Gastrocnemius medialis (tissue), 4 donors: Measurements from ENCODE around the gene CEMP1.
"Not testable (repeated sequence)": the region's sequence is repeated elsewhere in the genome, so short reads cannot be mapped to it uniquely, and the experiment has no call there.

Source experiments
- CTCF ChIP-seq, 5 experiments: fragments of 450-650 bp in 3 of 5; fragments of 200-600 bp in 2 of 5; sonication (generic) in 2 of 5; IDR thresholded peaks in 4 of 5; conservative IDR thresholded peaks in 1 of 5; 1 replicate in 4 of 5; 2 replicates in 1 of 5; pipeline ENCODE4 v1.5.1; 2016 to 2019; ENCODE audit warnings: antibody characterized with exemption in 5 of 5, mild to moderate bottlenecking in 3 of 5, moderate library complexity in 3 of 5
- POLR2A ChIP-seq, 2 donors: fragments of 450-650 bp; IDR thresholded peaks; one replicate each; pipeline ENCODE4 v1.6.1; 2017; ENCODE audit warnings: antibody characterized with exemption in 2 of 2, mild to moderate bottlenecking in 2 of 2, moderate library complexity in 2 of 2

GRCh38 chr16:2560131-2560797 lies 29.1 kb upstream of the CEMP1 start:
- not testable (repeated sequence) for TF ChIP-seq CTCF (IDR thresholded peaks at IDR 0.05 in 4 of 5, conservative IDR thresholded peaks at IDR 0.05 in 1 of 5); POLR2A (IDR thresholded peaks at IDR 0.05)
